Endothelial cell of umbilical vein (primary cell): ENCODE data around the gene PLEKHA5. TPM values are rescaled to one million over a fixed set of nuclear protein-coding genes. Genes with fewer than 3 reads are reported as not detected.

Experiments
- BruUV-seq: library from RNA; stranded (reverse); fragments of 400-500 nt; replicated peaks from 2 replicates; lab custom pipeline; 2021; lab: Mats Ljungman, UMichigan
- CTCF ChIA-PET: fragments of 300-600, 350-600 bp; sonication (Branson Sonifier 250); formaldehyde crosslinking; loops from one replicate; lab custom pipeline; 2021; ENCODE audit warnings: antibody characterized with exemption, inconsistent platforms; lab: Charles Lee
- POLR2A ChIA-PET: fragments of 300-600, 350-600 bp; sonication (Branson Sonifier 250); formaldehyde crosslinking; loops from one replicate; lab custom pipeline; 2021; ENCODE audit warnings: antibody characterized with exemption, inconsistent platforms; lab: Charles Lee
- DNase-seq: peaks from one replicate; pipeline ENCODE4 v3.0.0-alpha.2; 2011; ENCODE audit warnings: low read depth, low spot score
- FAIRE-seq: peaks from 2 replicates; lab custom pipeline; 2011; peaks lifted over from hg19 to GRCh38; lab: Jason Lieb, UNC
- H2AFZ ChIP-seq: 2 replicates; pipeline ENCODE4 v1.6.0; 2012; ENCODE audit warnings: low read depth, low read length, control low read depth, inconsistent platforms
- H3K27ac ChIP-seq: 2 replicates; pipeline ENCODE4 v1.5.1; 2011; ENCODE audit warnings: low read depth, mild to moderate bottlenecking, control low read depth, low read length, moderate library complexity; ENCODE audit not compliant: insufficient read depth
- H3K27me3 ChIP-seq, 2 experiments: 2 replicates each; pipeline versions ENCODE4 v1.6.0 to v1.6.1; 2011; ENCODE audit warnings: low read length in 2 of 2, mixed read lengths in 1 of 2; ENCODE audit not compliant: control insufficient read depth in 2 of 2, insufficient read depth in 2 of 2
- H3K36me3 ChIP-seq, 2 experiments: 2 replicates in 1 of 2; 3 replicates in 1 of 2; pipeline ENCODE4 v1.5.1; 2011; ENCODE audit warnings: low read length in 2 of 2, mild to moderate bottlenecking in 1 of 2, moderate library complexity in 1 of 2; ENCODE audit not compliant: control insufficient read depth in 2 of 2, insufficient read depth in 2 of 2; ENCODE audit errors: extremely low read depth in 1 of 2
- H3K4me1 ChIP-seq: 3 replicates; pipeline ENCODE4 v1.5.1; 2011; ENCODE audit warnings: mild to moderate bottlenecking, low read length; ENCODE audit not compliant: control insufficient read depth, insufficient read depth; ENCODE audit errors: extremely low read depth
- H3K4me2 ChIP-seq: 2 replicates; pipeline ENCODE4 v1.6.1; 2011; ENCODE audit warnings: low read length, control low read depth, mixed read lengths; ENCODE audit not compliant: insufficient read depth
- H3K4me3 ChIP-seq, 3 experiments: fragments of 200-600 bp in 1 of 3; sonication (generic), shearing (Covaris generic) in 1 of 3; replicated peaks in 1 of 3; 2 replicates each; pipeline ENCODE4 v1.5.1; 2011 to 2016; ENCODE audit warnings: control low read depth in 3 of 3, low read length in 3 of 3, mild to moderate bottlenecking in 2 of 3, inconsistent platforms in 1 of 3, low read depth in 1 of 3, moderate library complexity in 1 of 3; ENCODE audit not compliant: insufficient read depth in 1 of 3
- H3K79me2 ChIP-seq: 2 replicates; pipeline ENCODE4 v1.6.0; 2012; ENCODE audit warnings: low read length, inconsistent platforms; ENCODE audit not compliant: control insufficient read depth, insufficient read depth
- H3K9ac ChIP-seq: replicated peaks from 2 replicates; pipeline ENCODE3; 2011; ENCODE audit warnings: low read length, control low read depth; ENCODE audit not compliant: insufficient read depth; ENCODE audit errors: extremely low read depth
- H3K9me1 ChIP-seq: replicated peaks from 3 replicates; pipeline ENCODE4 v1.6.0; 2011; ENCODE audit warnings: mild to moderate bottlenecking, low read length; ENCODE audit not compliant: control insufficient read depth, insufficient read depth; ENCODE audit errors: extremely low read depth
- H3K9me3 ChIP-seq: replicated peaks from 2 replicates; pipeline ENCODE4 v1.5.1; 2012; ENCODE audit warnings: low read length, inconsistent platforms; ENCODE audit not compliant: control insufficient read depth, insufficient read depth
- H4K20me1 ChIP-seq: replicated peaks from 2 replicates; pipeline ENCODE3; 2011; ENCODE audit warnings: mild to moderate bottlenecking, low read length; ENCODE audit not compliant: control insufficient read depth, insufficient read depth; ENCODE audit errors: extremely low read depth
- EZH2 ChIP-seq: IDR thresholded peaks from 2 replicates; pipeline ENCODE4 v1.6.1; 2012; ENCODE audit warnings: borderline replicate concordance, low read depth, mild to moderate bottlenecking, moderate library complexity, low read length, inconsistent platforms; ENCODE audit not compliant: severe bottlenecking
- FOS ChIP-seq: IDR thresholded peaks from 2 replicates; pipeline ENCODE4 v1.6.1; 2011; ENCODE audit warnings: mild to moderate bottlenecking, low read length, moderate library complexity, borderline replicate concordance; ENCODE audit not compliant: insufficient read depth
- GATA2 ChIP-seq: IDR thresholded peaks from 2 replicates; pipeline ENCODE4 v1.7.0; 2011; ENCODE audit warnings: low read depth, mild to moderate bottlenecking, moderate library complexity, mixed read lengths, low read length; ENCODE audit not compliant: insufficient read length, insufficient read depth
- JUN ChIP-seq: IDR thresholded peaks from 2 replicates; pipeline ENCODE4 v1.6.1; 2011; ENCODE audit warnings: borderline replicate concordance, low read depth; ENCODE audit not compliant: insufficient read length, insufficient read depth
- MYC ChIP-seq: IDR thresholded peaks from one replicate; pipeline ENCODE4 v1.6.1; 2011; ENCODE audit warnings: mild to moderate bottlenecking, low read depth, low read length
- POLR2A ChIP-seq: IDR thresholded peaks from 2 replicates; pipeline ENCODE4 v1.6.1; 2012; ENCODE audit warnings: low read depth, mild to moderate bottlenecking, control low read depth, low read length
- POLR2AphosphoS5 ChIP-seq: IDR thresholded peaks from 2 replicates; pipeline ENCODE4 v1.6.1; 2012; ENCODE audit warnings: low read depth, mild to moderate bottlenecking, control low read depth, low read length, moderate library complexity; ENCODE audit not compliant: insufficient read depth
- dilution Hi-C: fragments of 300-500 bp; cut with MboI; formaldehyde crosslinking; loops from one replicate; pipeline ENCODE4 v1.15.0; 2019; ENCODE audit warnings: low sequenced_read_pairs; ENCODE audit not compliant: extremely low pct_ligation_motif_present
- intact Hi-C: fragments of 100-400 bp; cut with micrococcal nuclease; formaldehyde crosslinking; loops from one replicate; pipeline ENCODE4 v1.10.0; 2022
- polyA plus RNA-seq, 4 experiments: library from polyadenylated mRNA; depleted of rRNA in 3 of 4; stranded (reverse) in 3 of 4; unstranded in 1 of 4; fragments of >200 nt; gene quantifications; 2 replicates each; pipeline versions ENCODE4 v1.2.1 to v1.2.3, GENCODE V29; 2011 to 2012; ENCODE audit warnings: missing spikeins in 1 of 4
- total RNA-seq: library from RNA; stranded (reverse); gene quantifications from 2 replicates; pipeline ENCODE4 v1.2.3, GENCODE V29; 2021
- TF ChIP-seq, protein P1 (sequence below): IDR thresholded peaks from 2 replicates; pipeline ENCODE4 v1.6.1; 2011; ENCODE audit not compliant: insufficient read depth, insufficient read length
- TF ChIP-seq, protein P2 (sequence below), 2 donors: IDR thresholded peaks; 1 replicate in 1 of 2; 2 replicates in 1 of 2; pipeline ENCODE4 v1.5.1; 2011; ENCODE audit warnings: low read length in 2 of 2, mild to moderate bottlenecking in 2 of 2, moderate library complexity in 2 of 2, control low read depth in 1 of 2, inconsistent platforms in 1 of 2, low read depth in 1 of 2; ENCODE audit not compliant: insufficient read depth in 1 of 2; ENCODE audit errors: extremely low read depth in 1 of 2

The PLEKHA5 gene
- total and polyA plus RNA-seq, 2 donors (not counting 3 experiments of a cell fraction or from before 2014, with no cell fraction given): 2.5 to 12.7 TPM

DNA sequence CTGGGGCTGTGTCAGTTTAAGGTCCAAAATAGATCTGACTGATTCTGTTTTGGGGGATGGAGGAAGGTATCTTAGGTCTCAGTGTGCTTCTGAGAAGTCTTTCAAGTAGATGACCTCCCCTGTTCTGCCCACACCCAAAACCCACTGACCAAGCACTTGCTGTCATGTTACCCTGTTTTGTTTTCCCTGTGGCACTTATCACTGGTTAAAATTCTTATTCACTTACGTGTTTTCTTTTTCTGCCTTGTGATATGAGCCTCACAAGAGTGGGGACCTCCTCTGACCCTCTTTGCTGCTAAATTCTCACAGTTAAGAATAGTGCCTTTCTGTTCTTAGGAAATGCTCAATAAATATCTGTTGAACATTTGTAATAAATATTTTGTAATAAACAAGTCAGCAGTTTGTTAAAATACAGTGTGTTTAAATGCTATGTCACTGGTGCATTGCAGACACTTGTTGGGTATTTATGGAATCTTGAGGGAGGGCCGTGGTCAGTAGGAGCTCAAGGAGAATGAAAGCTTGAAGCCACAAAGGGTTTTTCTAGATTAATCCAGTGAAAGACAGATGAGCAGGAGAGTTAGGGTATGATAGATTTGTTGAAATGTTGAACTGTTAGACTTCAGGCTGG is 20.9 kb downstream of the PLEKHA5 start:
- intact Hi-C loops (no loop called here), dilution Hi-C loops (no loop called here)
- FAIRE-seq (no peak), DNase-seq (no peak)
- Histone ChIP-seq H3K27ac (no peak overlapping the region), H3K9ac (no peak overlapping the region), H3K4me2 (no peak overlapping the region), H3K4me1 (no peaks in the 10 kb centered on the region), H3K9me3 (no peaks in the 10 kb centered on the region), H3K79me2 (no peaks in the 10 kb centered on the region), H3K36me3 (peaks cover 0 to 3% of the 10 kb centered on the region in 2 experiments), H3K4me3 (no peak overlapping the region), H3K27me3 (no peaks in the 10 kb centered on the region), H3K9me1 (no peaks in the 10 kb centered on the region), H2AFZ (no peak overlapping the region), H4K20me1 (peaks cover 4% of the 10 kb centered on the region)
- TF ChIP-seq, protein P1, sequence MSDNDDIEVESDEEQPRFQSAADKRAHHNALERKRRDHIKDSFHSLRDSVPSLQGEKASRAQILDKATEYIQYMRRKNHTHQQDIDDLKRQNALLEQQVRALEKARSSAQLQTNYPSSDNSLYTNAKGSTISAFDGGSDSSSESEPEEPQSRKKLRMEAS: no peak
- TF ChIP-seq MYC (no peak), JUN (no peak), POLR2AphosphoS5 (no peak), POLR2A (no peak), FOS (no peak), GATA2 (no peak), EZH2 (no peak)
- TF ChIP-seq, protein P2, sequence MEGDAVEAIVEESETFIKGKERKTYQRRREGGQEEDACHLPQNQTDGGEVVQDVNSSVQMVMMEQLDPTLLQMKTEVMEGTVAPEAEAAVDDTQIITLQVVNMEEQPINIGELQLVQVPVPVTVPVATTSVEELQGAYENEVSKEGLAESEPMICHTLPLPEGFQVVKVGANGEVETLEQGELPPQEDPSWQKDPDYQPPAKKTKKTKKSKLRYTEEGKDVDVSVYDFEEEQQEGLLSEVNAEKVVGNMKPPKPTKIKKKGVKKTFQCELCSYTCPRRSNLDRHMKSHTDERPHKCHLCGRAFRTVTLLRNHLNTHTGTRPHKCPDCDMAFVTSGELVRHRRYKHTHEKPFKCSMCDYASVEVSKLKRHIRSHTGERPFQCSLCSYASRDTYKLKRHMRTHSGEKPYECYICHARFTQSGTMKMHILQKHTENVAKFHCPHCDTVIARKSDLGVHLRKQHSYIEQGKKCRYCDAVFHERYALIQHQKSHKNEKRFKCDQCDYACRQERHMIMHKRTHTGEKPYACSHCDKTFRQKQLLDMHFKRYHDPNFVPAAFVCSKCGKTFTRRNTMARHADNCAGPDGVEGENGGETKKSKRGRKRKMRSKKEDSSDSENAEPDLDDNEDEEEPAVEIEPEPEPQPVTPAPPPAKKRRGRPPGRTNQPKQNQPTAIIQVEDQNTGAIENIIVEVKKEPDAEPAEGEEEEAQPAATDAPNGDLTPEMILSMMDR (IDR thresholded peaks at IDR 0.05; ENCODE audit: extremely low read depth in 1 of 2, insufficient read depth in 1 of 2, low read depth in 1 of 2, low read length in 2 of 2): no peak
- ChIA-PET POLR2A (no interaction called here), CTCF (no interaction called here)
- BruUV-seq: no TSS peak
